Common myeloid progenitor, CD34-positive (primary cell): Measurements from ENCODE around the gene PDE7B.

ENCODE experiments used
- CTCF ChIA-PET: fragments of 350-600 bp; sonication (Branson Sonifier 250); formaldehyde crosslinking; loops from one replicate; lab custom pipeline; 2021; ENCODE audit warnings: antibody characterized with exemption; lab: Charles Lee
- POLR2A ChIA-PET: fragments of 350-600 bp; sonication (Branson Sonifier 250); formaldehyde crosslinking; loops from one replicate; lab custom pipeline; 2021; ENCODE audit warnings: antibody characterized with exemption; lab: Charles Lee
- DNase-seq, 3 donors: peaks; one replicate each; pipeline versions ENCODE4 v3.0.0 to v3.0.0-alpha.2; 2013
- H3K27ac ChIP-seq, 2 experiments: 1 replicate in 1 of 2; 2 replicates in 1 of 2; pipeline ENCODE4 v1.7.0; 2013; ENCODE audit warnings: inconsistent platforms in 2 of 2, low read length in 2 of 2, mild to moderate bottlenecking in 2 of 2, low read depth in 1 of 2, moderate library complexity in 1 of 2; ENCODE audit not compliant: severe bottlenecking in 2 of 2, insufficient read depth in 1 of 2, poor library complexity in 1 of 2
- H3K27me3 ChIP-seq, 5 experiments: replicated peaks in 2 of 5; 1 replicate in 3 of 5; 2 replicates in 2 of 5; pipeline versions ENCODE4 v1.6.1 to v1.7.0; 2013; ENCODE audit warnings: low read length in 4 of 5, mild to moderate bottlenecking in 2 of 5, moderate library complexity in 2 of 5, inconsistent platforms in 1 of 5; ENCODE audit not compliant: insufficient read depth in 5 of 5, control insufficient read depth in 4 of 5
- H3K36me3 ChIP-seq, 4 experiments: 1 replicate in 2 of 4; 2 replicates in 2 of 4; pipeline versions ENCODE4 v1.6.1 to v1.7.0; 2013; ENCODE audit warnings: low read length in 3 of 4, control low read depth in 1 of 4, mild to moderate bottlenecking in 1 of 4; ENCODE audit not compliant: control insufficient read depth in 4 of 4, insufficient read depth in 4 of 4
- H3K4me1 ChIP-seq, 4 experiments: 1 replicate in 3 of 4; 2 replicates in 1 of 4; pipeline versions ENCODE4 v1.6.1 to v1.7.1; 2013; ENCODE audit warnings: low read length in 3 of 4, mild to moderate bottlenecking in 3 of 4, control low read depth in 1 of 4, inconsistent platforms in 1 of 4, moderate library complexity in 1 of 4; ENCODE audit not compliant: control insufficient read depth in 4 of 4, insufficient read depth in 4 of 4; ENCODE audit errors: control extremely low read depth in 1 of 4
- H3K4me3 ChIP-seq, 7 experiments: 1 replicate in 4 of 7; 2 replicates in 3 of 7; pipeline versions ENCODE4 v1.5.1 to v1.7.0; 2013; ENCODE audit warnings: mild to moderate bottlenecking in 7 of 7, low read length in 6 of 7, moderate library complexity in 6 of 7, inconsistent platforms in 2 of 7, low read depth in 2 of 7, control low read depth in 1 of 7; ENCODE audit not compliant: insufficient read depth in 4 of 7, control insufficient read depth in 1 of 7; ENCODE audit errors: extremely low read depth in 1 of 7
- H3K9me3 ChIP-seq, 5 experiments: 1 replicate in 4 of 5; 2 replicates in 1 of 5; pipeline versions ENCODE4 v1.6.1 to v1.7.1; 2013; ENCODE audit warnings: low read length in 4 of 5, mild to moderate bottlenecking in 2 of 5, inconsistent platforms in 1 of 5, low read depth in 1 of 5, moderate library complexity in 1 of 5; ENCODE audit not compliant: control insufficient read depth in 4 of 5, insufficient read depth in 2 of 5; ENCODE audit errors: control extremely low read depth in 1 of 5
- WGBS: methylation state at CpG from one replicate; pipeline ENCODE4 v1.1.5; 2013; ENCODE audit not compliant: insufficient coverage; 5-methylcytosine and 5-hydroxymethylcytosine counted together

The PDE7B gene

DNA sequence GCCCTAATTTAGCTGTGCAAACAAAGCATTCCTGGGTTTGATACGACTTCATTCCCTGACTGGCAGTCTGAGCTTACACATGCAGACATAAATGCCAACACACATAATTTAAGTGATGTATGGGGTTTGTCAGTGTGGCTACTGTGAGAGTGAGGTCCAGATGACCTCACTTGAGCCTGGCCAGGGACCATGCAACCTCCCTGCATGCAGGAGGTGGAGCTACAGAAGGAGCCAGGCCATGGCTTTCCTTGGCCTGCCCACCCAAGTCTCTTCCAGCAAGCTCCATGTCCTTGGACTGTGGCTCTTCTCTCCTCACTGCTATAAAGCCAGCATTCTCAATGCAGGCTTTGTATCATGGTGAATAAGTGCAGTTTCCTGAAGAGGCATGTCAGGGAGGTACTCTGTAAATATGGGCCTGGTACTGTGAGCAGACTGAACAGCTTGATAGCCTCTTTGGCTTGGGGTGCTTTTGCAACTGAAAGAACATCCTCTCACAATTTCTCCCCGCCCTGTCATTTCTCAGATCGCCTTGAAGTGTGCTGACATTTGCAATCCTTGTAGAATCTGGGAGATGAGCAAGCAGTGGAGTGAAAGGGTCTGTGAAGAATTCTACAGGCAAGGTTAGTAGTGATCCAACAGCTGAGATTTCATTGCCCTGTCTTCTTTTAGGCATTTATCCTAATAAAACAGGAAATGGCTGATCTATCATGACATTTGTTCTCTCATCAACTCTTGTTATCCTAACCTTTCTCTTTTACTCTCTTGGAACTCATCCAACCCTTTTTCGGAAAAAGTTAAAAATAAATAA is 329.4 kb downstream of the PDE7B start:
- Histone ChIP-seq H3K4me1 (no peaks in the 10 kb centered on the region), H3K9me3 (peaks cover 0 to 2% (median 0%) of the 10 kb centered on the region in 5 experiments), H3K36me3 (no peaks in the 10 kb centered on the region), H3K4me3 (no peak overlapping the region), H3K27me3 (no peaks in the 10 kb centered on the region), H3K27ac (no peak overlapping the region)
- CTCF ChIA-PET, result interaction anchor here (1.0 kb wide), 1 partner anchor 645 kb away, joined by 4 read pairs; no protein-coding TSS in a partner anchor
- POLR2A ChIA-PET, result no interaction called here
- WGBS, result no CpG with 5 or more reads among the region's 4 CpGs
- no peak for DNase-seq

DNA sequence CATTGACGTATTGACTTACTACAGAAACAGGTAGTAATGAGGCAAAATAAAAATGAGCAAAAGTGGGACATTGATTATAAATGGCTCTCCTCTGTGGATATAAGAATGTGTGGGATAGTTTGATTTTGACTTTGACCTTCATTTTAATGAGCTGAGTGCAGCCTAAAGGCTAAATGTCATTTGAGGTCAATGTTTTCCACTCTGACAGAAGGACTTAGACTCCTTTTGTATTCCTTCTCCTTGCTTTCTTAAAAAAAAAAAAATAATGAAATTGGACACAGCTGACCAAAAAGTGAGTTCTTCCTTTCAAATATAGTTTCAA is 330.0 kb downstream of the PDE7B start:
- Histone ChIP-seq H3K27ac (no peak overlapping the region), H3K27me3 (no peaks in the 10 kb centered on the region), H3K4me1 (no peaks in the 10 kb centered on the region), H3K36me3 (no peaks in the 10 kb centered on the region), H3K9me3 (peaks cover 0 to 2% (median 0%) of the 10 kb centered on the region in 5 experiments), H3K4me3 (no peak overlapping the region)
- WGBS, result 100% methylated on average over 1 of the region's 1 CpG
- ChIA-PET POLR2A (no interaction called here), CTCF (interaction anchor here (0.7 to 1.0 kb wide), 2 partner anchors 243 to 646 kb away, joined by 3 to 4 read pairs; no protein-coding TSS in a partner anchor)
- DNase-seq, result no peak

DNA sequence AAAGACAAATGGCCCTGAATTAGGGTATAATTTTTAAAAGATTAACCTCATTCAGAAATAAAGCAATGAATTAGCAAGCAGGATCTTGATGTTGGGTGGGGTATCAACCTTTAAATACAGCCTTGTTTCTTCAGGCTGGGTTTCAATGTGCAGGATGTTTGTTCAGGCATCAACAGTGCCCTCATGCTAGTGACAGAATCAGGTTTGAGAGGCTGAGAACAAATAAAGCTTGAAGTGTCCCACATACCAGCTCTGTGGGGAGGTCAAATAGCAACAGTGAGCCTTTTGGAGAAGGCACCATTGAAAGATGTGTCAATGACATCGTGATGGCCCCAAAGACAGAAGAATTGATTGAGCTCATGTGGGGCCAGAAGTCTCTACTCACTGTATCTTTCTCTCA is 330.4 kb downstream of the PDE7B start:
- no peak overlapping the region for H3K4me3 ChIP-seq
- H3K9me3 ChIP-seq, result peaks cover 0 to 2% (median 0%) of the 10 kb centered on the region in 5 experiments
- CTCF ChIA-PET, result interaction anchor here (0.7 to 1.0 kb wide), 2 partner anchors 243 to 646 kb away, joined by 3 to 4 read pairs; no protein-coding TSS in a partner anchor
- H3K4me1 ChIP-seq, result no peaks in the 10 kb centered on the region
- no peaks in the 10 kb centered on the region for H3K36me3 ChIP-seq
- no peak overlapping the region for H3K27ac ChIP-seq
- POLR2A ChIA-PET, result no interaction called here
- no peaks in the 10 kb centered on the region for H3K27me3 ChIP-seq
- no peak for DNase-seq
- WGBS, result 100% methylated on average over 1 of the region's 1 CpG

DNA sequence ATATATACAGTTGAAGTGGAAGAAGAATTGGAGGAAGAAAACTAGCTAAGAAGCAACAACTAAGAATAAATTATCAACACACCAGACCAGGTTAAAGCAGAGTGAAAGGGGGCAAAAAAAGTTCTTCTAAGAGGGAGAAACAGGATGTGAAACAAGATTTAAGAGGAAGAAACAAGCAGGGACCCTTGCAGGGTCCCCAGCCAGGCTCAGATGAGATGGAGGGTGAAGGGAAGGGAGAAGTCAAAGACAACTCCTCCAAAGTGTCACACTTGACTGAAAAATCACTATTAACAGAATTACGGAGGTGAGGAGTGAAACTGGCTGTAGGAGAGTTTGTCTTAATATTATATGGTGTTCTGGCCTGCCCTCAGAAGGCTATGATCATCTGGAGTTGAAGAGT is 333.2 kb downstream of the PDE7B start:
- Histone ChIP-seq H3K36me3 (no peaks in the 10 kb centered on the region), H3K9me3 (peaks cover 0 to 2% (median 0%) of the 10 kb centered on the region in 5 experiments), H3K4me1 (no peaks in the 10 kb centered on the region), H3K27me3 (no peaks in the 10 kb centered on the region), H3K27ac (no peak overlapping the region), H3K4me3 (no peak overlapping the region)
- POLR2A ChIA-PET, result no interaction called here
- no peak for DNase-seq
- 100% methylated on average over 1 of the region's 1 CpG for WGBS
- CTCF ChIA-PET, result interaction anchor here (1.2 kb wide), 1 partner anchor 56 kb away, joined by 3 read pairs; no protein-coding TSS in a partner anchor

DNA sequence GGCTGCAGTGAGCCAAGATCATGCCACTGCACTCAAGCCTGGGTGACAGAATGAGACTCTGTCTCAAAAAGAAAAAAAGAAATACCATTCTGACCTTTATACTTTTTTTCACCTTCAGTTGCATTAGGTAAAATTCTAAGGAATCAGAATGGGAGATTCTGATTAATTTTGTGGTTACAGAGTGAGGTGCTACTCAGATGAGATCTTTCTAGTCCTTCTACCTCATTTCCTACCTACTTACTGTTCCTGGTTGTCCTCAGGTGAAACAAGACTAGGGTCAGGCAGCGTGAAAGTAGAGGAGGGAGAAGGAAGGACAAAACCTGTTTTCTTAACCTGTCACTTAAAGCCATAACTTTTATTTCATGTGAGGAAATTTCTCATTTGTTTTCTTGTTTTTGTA is 334.9 kb downstream of the PDE7B start:
- Histone ChIP-seq H3K27ac (no peak overlapping the region), H3K4me1 (no peaks in the 10 kb centered on the region), H3K4me3 (no peak overlapping the region), H3K27me3 (no peaks in the 10 kb centered on the region), H3K9me3 (no peaks in the 10 kb centered on the region), H3K36me3 (no peaks in the 10 kb centered on the region)
- CTCF ChIA-PET, result no interaction called here
- no CpG with 5 or more reads among the region's 1 CpG for WGBS
- no peak for DNase-seq
- POLR2A ChIA-PET, result no interaction called here

DNA sequence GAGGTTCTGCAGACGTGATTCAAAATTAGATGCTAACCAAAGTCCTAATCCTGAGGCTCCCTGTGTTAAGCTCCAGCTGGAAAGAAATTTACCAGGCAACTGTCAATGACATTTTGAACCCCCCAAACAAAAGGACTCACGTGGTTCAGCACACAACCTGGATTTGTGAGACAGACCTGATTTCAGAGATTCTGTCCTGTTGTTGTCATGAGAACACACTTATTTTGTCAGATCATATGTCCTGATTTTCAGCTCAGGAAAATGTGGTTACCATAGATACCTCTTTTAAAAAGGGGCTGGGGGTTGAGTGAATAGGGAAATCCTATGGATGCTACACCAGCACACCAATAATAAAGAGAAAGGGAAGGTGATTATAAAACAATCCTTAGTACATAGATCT is 337.0 kb downstream of the PDE7B start:
- Histone ChIP-seq H3K4me3 (no peak overlapping the region), H3K36me3 (no peaks in the 10 kb centered on the region), H3K4me1 (no peaks in the 10 kb centered on the region), H3K27me3 (no peaks in the 10 kb centered on the region), H3K27ac (no peak overlapping the region), H3K9me3 (no peaks in the 10 kb centered on the region)
- no peak for DNase-seq
- WGBS, result 94% methylated on average over 2 of the region's 2 CpGs
- ChIA-PET POLR2A (no interaction called here), CTCF (no interaction called here)

DNA sequence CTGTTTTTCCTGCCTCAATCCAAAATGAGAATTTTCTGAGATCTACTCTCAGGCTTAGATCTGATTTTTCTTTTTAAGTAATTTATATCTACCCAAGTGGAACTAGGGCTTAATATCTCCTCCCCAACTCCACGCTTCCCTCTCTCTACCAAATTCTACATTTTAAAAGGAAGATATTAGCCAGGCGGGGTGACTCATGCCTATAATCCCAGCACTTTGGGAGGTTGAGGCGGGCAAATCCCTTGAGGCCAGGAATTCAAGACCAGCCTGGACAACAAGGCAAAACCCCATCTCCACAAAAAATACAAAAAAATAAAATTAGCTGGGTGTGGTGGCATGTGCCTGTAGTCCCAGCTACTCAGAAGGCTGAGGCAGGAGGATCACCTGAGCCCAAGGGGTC is 337.6 kb downstream of the PDE7B start:
- ChIA-PET CTCF (no interaction called here), POLR2A (no interaction called here)
- WGBS, result 100% methylated on average over 3 of the region's 3 CpGs
- Histone ChIP-seq H3K27ac (no peak overlapping the region), H3K36me3 (no peaks in the 10 kb centered on the region), H3K4me3 (no peak overlapping the region), H3K4me1 (no peaks in the 10 kb centered on the region), H3K9me3 (no peaks in the 10 kb centered on the region), H3K27me3 (no peaks in the 10 kb centered on the region)
- no peak for DNase-seq
